Heart left ventricle (tissue), 16 donors: ENCODE measurements around the gene HDAC8. TPM values are rescaled to one million over a fixed set of nuclear protein-coding genes. Genes with fewer than 3 reads are reported as not detected.
A peak's percentile ranks its signal among the peaks of the same experiment; 100 is the strongest.

ENCODE experiments used
- ATAC-seq, 4 donors: fragments of 200-7000 bp; cut with Tn5 transposase; one replicate each; pipeline ENCODE4 v1.9.1; 2020 to 2022; ENCODE audit warnings: moderate library complexity in 4 of 4, mild to moderate bottlenecking in 3 of 4, moderate number of reproducible peaks in 1 of 4
- DNase-seq, 5 donors: peaks; one replicate each; pipeline ENCODE4 v3.0.0-alpha.2; 2020
- H3K27ac ChIP-seq, 12 donors: fragments of 200-600 bp; sonication (generic) in 4 of 12; one replicate each; pipeline versions ENCODE4 v1.5.0 to v1.8.0; 2016 to 2022; ENCODE audit warnings: mild to moderate bottlenecking in 2 of 12
- H3K27me3 ChIP-seq, 9 donors: fragments of 200-600 bp; sonication (generic) in 2 of 9; one replicate each; pipeline versions ENCODE4 v1.5.1 to v1.8.0; 2016 to 2022; ENCODE audit warnings: mild to moderate bottlenecking in 3 of 9
- H3K36me3 ChIP-seq, 9 donors: fragments of 200-600 bp; sonication (generic) in 2 of 9; one replicate each; pipeline versions ENCODE4 v1.5.0 to v1.8.0; 2018 to 2022; ENCODE audit warnings: mild to moderate bottlenecking in 2 of 9
- H3K4me1 ChIP-seq, 12 donors: fragments of 200-600 bp; sonication (generic) in 4 of 12; one replicate each; pipeline versions ENCODE4 v1.5.0 to v1.8.0; 2016 to 2022; ENCODE audit warnings: mild to moderate bottlenecking in 3 of 12
- H3K4me3 ChIP-seq, 12 donors: fragments of 200-600 bp; sonication (generic) in 4 of 12; one replicate each; pipeline versions ENCODE4 v1.5.0 to v1.8.0; 2017 to 2022; ENCODE audit warnings: mild to moderate bottlenecking in 9 of 12, moderate library complexity in 4 of 12
- H3K9me3 ChIP-seq, 12 donors: fragments of 200-600 bp; sonication (generic) in 4 of 12; one replicate each; pipeline versions ENCODE4 v1.5.0 to v1.8.0; 2016 to 2022; ENCODE audit warnings: mild to moderate bottlenecking in 1 of 12
- CTCF ChIP-seq, 12 donors: fragments of 200-600 bp; sonication (generic) in 4 of 12; IDR thresholded peaks; one replicate each; pipeline versions ENCODE4 v1.5.0 to v1.8.0; 2018 to 2022; ENCODE audit warnings: antibody characterized with exemption in 12 of 12, mild to moderate bottlenecking in 5 of 12
- POLR2A ChIP-seq, 2 donors: fragments of 450-650 bp; IDR thresholded peaks; one replicate each; pipeline ENCODE4 v1.6.1; 2017; ENCODE audit warnings: antibody characterized with exemption in 2 of 2, mild to moderate bottlenecking in 2 of 2, moderate library complexity in 2 of 2
- WGBS, 4 donors: extraction: QIAGEN DNeasy Blood & Tissue Kit in 2 of 4; methylation state at CpG; one replicate each; pipeline versions ENCODE4 v1.1.5 to v1.1.7; 2013 to 2018; 5-methylcytosine and 5-hydroxymethylcytosine counted together
- intact Hi-C, 10 donors: fragments of 100-400 bp; cut with DNase I; formaldehyde crosslinking; loops; one replicate each; pipeline versions ENCODE4 v1.11.1 to v1.14.2; 2022
- polyA plus RNA-seq, 2 donors: library from polyadenylated mRNA; stranded (reverse); fragments of 200-250 nt; gene quantifications; one replicate each; pipeline ENCODE4 v1.2.3, GENCODE V29; 2013
- total RNA-seq, 9 donors: library from RNA; depleted of rRNA in 2 of 9; stranded (reverse); fragments of >200 nt in 2 of 9; fragmentation: NEBNext Ultra II Directional in 3 of 9; extraction: Animal tissue kit (Norgen Biotek cat#: 25700) in 3 of 9; gene quantifications; one replicate each; pipeline versions ENCODE4 v1.1.0 to v1.2.4, GENCODE V29; 2016 to 2023
- donor health status: ischemic (EF 13 %, LVEDD 7.1; RV severe dilation, severe dysfunction).
- donor health status: healthy with polysubstance abuse.
- donor health status: DM: no; HTN: yes; CAD: no.
- donor health status: DM: no; HTN: no; CAD: no.
- donor health status: ischemic (EF 25% LVEDD 6.9; RV normal size, moderate dysfunction).
- donor health status: ischemic (EF 25% LVEDD 5.7; RV mildly dilated, moderate dysfunction).
- donor health status: healthy.
- donor health status: DM: yes; HTN: yes; CAD: no.
- donor health status: ischemic (EF 35%, LVEDD 5.7; RV mildly dilated, moderate dysfunction).
- donor health status: nonischemic (EF 11% LVEDD 7.7; RV severe dilation, severe dysfunction).
- donor health status: DM: yes; HTN: yes; CAD: no.
- donor health status: PGD.
- donor health status: ischemic (EF 29% LVEDD 5.4; RV normal size, mild dysfunction).
- donor health status: nonischemic (EF 23%, LVEDD 6.1; RV moderate dilation, normal function).

The HDAC8 gene
- total and polyA plus RNA-seq, 11 donors: 16.1 to 28.1 (median 18.6) TPM

GRCh38 chrX:72313707-72314641 lies 258.7 kb downstream of the HDAC8 start:
- H3K27ac ChIP-seq: peak overlapping the region in 1 of 12 donors; percentile 28
- ATAC-seq: no peak
- H3K4me3 ChIP-seq: no peak overlapping the region
- no peaks in the 10 kb centered on the region for H3K9me3 ChIP-seq
- peaks cover 0 to 65% (median 0%) of the 10 kb centered on the region in 9 donors for H3K27me3 ChIP-seq
- TF ChIP-seq POLR2A (IDR thresholded peaks at IDR 0.05) (no peak), CTCF (IDR thresholded peaks at IDR 0.05) (no peak)
- 66 to 73% (median 72%) methylated on average over 8 of the region's 8 CpGs for WGBS, 4 donors
- DNase-seq: no peak
- no peaks in the 10 kb centered on the region for H3K36me3 ChIP-seq
- intact Hi-C loops: no loop called here
- H3K4me1 ChIP-seq: peaks cover 0 to 6% (median 0%) of the 10 kb centered on the region in 12 donors

- WGBS, 4 donors: 53 to 95% (median 78%) methylated on average over 11 to 14 of the region's 14 CpGs
- intact Hi-C loops: no loop called here
- Histone ChIP-seq H3K4me3 (no peak overlapping the region), H3K27me3 (peaks cover 0 to 72% (median 0%) of the 10 kb centered on the region in 9 donors), H3K9me3 (no peaks in the 10 kb centered on the region), H3K27ac (no peak overlapping the region), H3K4me1 (peaks cover 0 to 18% (median 2%) of the 10 kb centered on the region in 12 donors), H3K36me3 (no peaks in the 10 kb centered on the region)
- TF ChIP-seq CTCF (IDR thresholded peaks at IDR 0.05) (no peak), POLR2A (IDR thresholded peaks at IDR 0.05) (no peak)
- ATAC-seq (no peak), DNase-seq (no peak)
Measured at GRCh38 chrX:72312311-72312940, 260.2 kb downstream of the HDAC8 start.

- DNase-seq (no peak), ATAC-seq (no peak)
- WGBS, 4 donors: 26 to 36% (median 27%) methylated on average over 15 of the region's 15 CpGs
- no peaks in the 10 kb centered on the region for H3K9me3 ChIP-seq
- H3K4me1 ChIP-seq: peaks cover 0 to 35% (median 2%) of the 10 kb centered on the region in 12 donors
- TF ChIP-seq CTCF (IDR thresholded peaks at IDR 0.05): no peak
- TF ChIP-seq POLR2A (IDR thresholded peaks at IDR 0.05): no peak
- H3K27me3 ChIP-seq: peaks cover 0 to 89% (median 0%) of the 10 kb centered on the region in 9 donors
- H3K27ac ChIP-seq: no peak overlapping the region
- intact Hi-C loops: loop anchor here in 6 of 10 donors (10.0 kb wide), 2 partner anchors 225 to 235 kb away; no protein-coding TSS in a partner anchor
- peak overlapping the region in 10 of 12 donors; percentile 25 to 53 (median 41) for H3K4me3 ChIP-seq
- H3K36me3 ChIP-seq: no peaks in the 10 kb centered on the region
Measured at GRCh38 chrX:72309297-72310071, 263.2 kb downstream of the HDAC8 start.
